Muscle of back (tissue), 11 donors: Measurements from ENCODE around the gene GET4. TPM values are rescaled to one million over a fixed set of nuclear protein-coding genes. Genes with fewer than 3 reads are reported as not detected.
"Not testable (repeated sequence)": the region's sequence is repeated elsewhere in the genome, so short reads cannot be mapped to it uniquely, and the experiment has no call there.

ENCODE experiments used
- DNase-seq, 3 donors: peaks; one replicate each; pipeline versions ENCODE4 v3.0.0 to v3.0.0-alpha.2; 2013
- polyA plus RNA-seq, 10 donors: library from polyadenylated mRNA; unstranded; fragments of 120-200 nt; gene quantifications; one replicate each; pipeline ENCODE4 v1.2.1, GENCODE V29; 2013; ENCODE audit not compliant: insufficient read length in 10 of 10

Gene GET4
- polyA plus RNA-seq, 10 donors, result 27.5 to 39.4 (median 36.7) TPM

- peak in 1 of 3 donors; percentile 73 for DNase-seq
Measured at GRCh38 chr7:924541-925231, 48.3 kb downstream of the GET4 start.

- no peak for DNase-seq
Measured at GRCh38 chr7:925601-926000, 49.2 kb downstream of the GET4 start.

- DNase-seq, result no peak
Measured at GRCh38 chr7:926061-927030, 50.0 kb downstream of the GET4 start.

GRCh38 chr7:927031-927671 lies 50.8 kb downstream of the GET4 start:
- no peak for DNase-seq

- peak in 1 of 3 donors; percentile 43 for DNase-seq
Measured at GRCh38 chr7:929311-929711, 53.0 kb downstream of the GET4 start.

- no peak for DNase-seq
Measured at GRCh38 chr7:930975-931758, 54.8 kb downstream of the GET4 start.

- no peak for DNase-seq
Measured at GRCh38 chr7:931871-932650, 55.7 kb downstream of the GET4 start.

GRCh38 chr7:932651-932975 lies 56.3 kb downstream of the GET4 start:
- DNase-seq, result no peak

GRCh38 chr7:934469-935163 lies 58.3 kb downstream of the GET4 start:
- DNase-seq, result no peak

GRCh38 chr7:935164-935873 lies 59.0 kb downstream of the GET4 start:
- no peak for DNase-seq

GRCh38 chr7:935874-936385 lies 59.6 kb downstream of the GET4 start:
- no peak for DNase-seq

GRCh38 chr7:936386-937054 lies 60.2 kb downstream of the GET4 start:
- no peak for DNase-seq

- no peak for DNase-seq
Measured at GRCh38 chr7:937856-938484, 61.6 kb downstream of the GET4 start.

- no peak for DNase-seq
Measured at GRCh38 chr7:938546-939185, 62.3 kb downstream of the GET4 start.

GRCh38 chr7:939843-940242 lies 63.5 kb downstream of the GET4 start:
- no peak for DNase-seq

- no peak for DNase-seq
Measured at GRCh38 chr7:940599-941408, 64.5 kb downstream of the GET4 start.

- not testable (repeated sequence) for DNase-seq
Measured at GRCh38 chr7:943793-944192, 67.4 kb downstream of the GET4 start.
